GM19023 (cell line): ENCODE measurements around the gene MAMSTR.
"Not testable (repeated sequence)": the region's sequence is repeated elsewhere in the genome, so short reads cannot be mapped to it uniquely, and the experiment has no call there.

Experiments
- ATAC-seq: cut with Tn5 transposase; IDR thresholded peaks from one replicate; pipeline ENCODE4 v1.9.1; 2021; ENCODE audit warnings: mild to moderate bottlenecking, moderate library complexity; ENCODE audit not compliant: unreplicated experiment

Gene MAMSTR

GRCh38 chr19:48719263-48720171 is at the start of gene MAMSTR:
MAMSTR (minus strand) TSS chr19:48719725; CDS start chr19:48719031, 694 bp downstream.
- no peak for ATAC-seq

GRCh38 chr19:48768994-48769713 is 49.6 kb upstream of the MAMSTR start:
- no peak for ATAC-seq

- ATAC-seq: not testable (repeated sequence)
These were observed 48.7 kb upstream of the MAMSTR start for GRCh38 chr19:48768171-48768753.

- not testable (repeated sequence) for ATAC-seq
These were observed 46.3 kb upstream of the MAMSTR start for GRCh38 chr19:48765816-48766215.

GRCh38 chr19:48760504-48761205 is 41.1 kb upstream of the MAMSTR start:
- no peak for ATAC-seq

- ATAC-seq: no peak
These were observed 38.2 kb upstream of the MAMSTR start for GRCh38 chr19:48757741-48758144.

- ATAC-seq: no peak
These were observed 37.7 kb upstream of the MAMSTR start for GRCh38 chr19:48757089-48757675.

GRCh38 chr19:48756686-48757085 is 37.2 kb upstream of the MAMSTR start:
- ATAC-seq: no peak

GRCh38 chr19:48756212-48756611 is 36.7 kb upstream of the MAMSTR start:
- no peak for ATAC-seq

- no peak for ATAC-seq
These were observed 36.3 kb upstream of the MAMSTR start for GRCh38 chr19:48755787-48756186.

GRCh38 chr19:48755084-48755641 is 35.6 kb upstream of the MAMSTR start, which contains the start of gene FGF21:
FGF21 (plus strand) TSS chr19:48755524; CDS start chr19:48756237, 713 bp downstream.
- no peak for ATAC-seq

- ATAC-seq: no peak
These were observed 33.2 kb upstream of the MAMSTR start, which contains the start of gene FUT1 for GRCh38 chr19:48752496-48753365. FUT1 (minus strand) TSS chr19:48752641; CDS start chr19:48751281, 1,360 bp downstream.

- no peak for ATAC-seq
These were observed 32.4 kb upstream of the MAMSTR start for GRCh38 chr19:48751845-48752495.

- no peak for ATAC-seq
These were observed 31.4 kb upstream of the MAMSTR start for GRCh38 chr19:48750771-48751504.

- no peak for ATAC-seq
These were observed 30.8 kb upstream of the MAMSTR start for GRCh38 chr19:48750351-48750750.

GRCh38 chr19:48749571-48750198 is 30.2 kb upstream of the MAMSTR start:
- no peak for ATAC-seq
